Raji (cell line): Measurements from ENCODE around the gene KRT76.

Experiments used
- POLR2A ChIP-seq: IDR thresholded peaks from 2 replicates; pipeline ENCODE4 v1.6.1; 2011; ENCODE audit warnings: low read depth, low read length, control low read depth; ENCODE audit not compliant: insufficient read depth

The KRT76 gene

DNA sequence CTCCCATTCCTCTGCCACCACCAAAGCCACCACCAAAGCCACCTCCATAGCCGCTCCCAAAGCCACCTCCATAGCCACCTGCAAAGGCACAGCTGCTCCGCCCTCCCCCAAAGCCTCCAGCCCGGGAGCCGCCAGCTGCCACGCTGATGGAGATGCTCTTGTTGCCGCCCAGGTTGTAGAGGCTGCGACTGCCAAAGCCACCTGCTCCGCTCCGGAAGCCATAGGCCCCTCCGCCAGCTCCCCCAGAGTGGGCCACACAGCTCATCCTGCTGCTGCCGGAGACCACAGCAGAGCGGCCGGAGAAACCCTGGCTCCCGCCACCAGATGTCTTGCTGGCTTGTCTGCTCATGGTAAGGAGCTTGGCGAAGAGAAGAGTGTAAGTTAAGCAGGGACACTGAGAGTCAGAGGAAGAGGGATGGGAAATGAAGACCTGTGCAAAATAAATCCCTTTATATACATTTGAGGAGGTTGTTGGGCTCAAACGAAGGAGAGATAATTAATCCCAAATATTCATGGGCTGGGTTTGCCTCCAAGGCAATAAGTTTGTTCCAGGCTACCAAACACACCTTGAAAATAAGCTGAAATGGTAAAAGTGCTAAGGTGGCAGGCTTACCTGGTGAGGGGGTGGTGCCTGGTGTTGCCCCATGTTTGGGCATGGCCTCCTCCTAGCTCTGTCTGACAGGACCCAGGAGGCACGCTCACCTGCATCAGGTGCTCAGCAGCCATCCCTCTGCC, 18.7 kb upstream of the KRT76 start, which contains the start of gene KRT3:
Gene KRT3 (minus strand): TSS at position 424 of the 735 bp plus-strand sequence. CDS start 75 bp downstream, at position 349.
- TF ChIP-seq POLR2A = no peak

DNA sequence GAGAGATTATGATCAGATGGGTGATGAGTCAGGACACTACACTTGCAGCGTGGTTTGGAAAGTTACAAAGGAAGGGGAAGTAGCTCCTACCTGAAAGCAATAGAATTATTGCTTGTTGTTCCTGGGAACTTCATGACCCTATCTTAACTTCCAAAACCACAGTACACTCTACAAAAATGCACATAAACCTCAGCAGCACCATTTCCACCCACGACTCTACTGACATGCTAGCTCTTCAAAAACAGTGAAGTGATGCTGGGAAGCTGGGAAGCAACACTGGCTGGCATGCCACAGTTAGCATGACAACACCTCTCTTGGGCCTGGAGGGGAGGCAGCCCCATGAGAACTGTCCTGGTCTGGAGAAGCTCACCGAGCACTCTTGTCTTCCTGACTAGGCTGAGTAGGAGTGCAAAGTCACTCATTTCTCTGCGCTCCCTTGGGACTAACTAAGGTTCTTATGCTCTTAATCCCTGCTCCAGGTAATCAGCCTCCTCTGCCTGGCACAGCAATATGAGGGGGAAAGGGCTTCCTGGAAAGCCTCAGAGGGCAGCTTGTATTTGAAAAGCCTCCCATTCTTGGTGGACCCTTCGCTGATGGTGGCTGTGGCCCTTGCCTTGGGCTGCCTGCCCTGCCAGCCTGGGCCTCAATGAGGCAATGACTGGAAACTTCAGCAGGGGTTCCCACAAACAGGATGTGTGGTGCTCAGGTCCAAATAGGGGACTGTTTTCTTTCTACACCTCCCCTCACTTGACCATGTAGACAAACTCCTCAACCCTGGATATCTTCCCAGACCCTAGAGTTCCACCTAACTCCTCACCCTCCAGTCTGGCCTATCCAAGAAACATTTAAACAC, 17.6 kb upstream of the KRT76 start:
- no peak for TF ChIP-seq POLR2A

DNA sequence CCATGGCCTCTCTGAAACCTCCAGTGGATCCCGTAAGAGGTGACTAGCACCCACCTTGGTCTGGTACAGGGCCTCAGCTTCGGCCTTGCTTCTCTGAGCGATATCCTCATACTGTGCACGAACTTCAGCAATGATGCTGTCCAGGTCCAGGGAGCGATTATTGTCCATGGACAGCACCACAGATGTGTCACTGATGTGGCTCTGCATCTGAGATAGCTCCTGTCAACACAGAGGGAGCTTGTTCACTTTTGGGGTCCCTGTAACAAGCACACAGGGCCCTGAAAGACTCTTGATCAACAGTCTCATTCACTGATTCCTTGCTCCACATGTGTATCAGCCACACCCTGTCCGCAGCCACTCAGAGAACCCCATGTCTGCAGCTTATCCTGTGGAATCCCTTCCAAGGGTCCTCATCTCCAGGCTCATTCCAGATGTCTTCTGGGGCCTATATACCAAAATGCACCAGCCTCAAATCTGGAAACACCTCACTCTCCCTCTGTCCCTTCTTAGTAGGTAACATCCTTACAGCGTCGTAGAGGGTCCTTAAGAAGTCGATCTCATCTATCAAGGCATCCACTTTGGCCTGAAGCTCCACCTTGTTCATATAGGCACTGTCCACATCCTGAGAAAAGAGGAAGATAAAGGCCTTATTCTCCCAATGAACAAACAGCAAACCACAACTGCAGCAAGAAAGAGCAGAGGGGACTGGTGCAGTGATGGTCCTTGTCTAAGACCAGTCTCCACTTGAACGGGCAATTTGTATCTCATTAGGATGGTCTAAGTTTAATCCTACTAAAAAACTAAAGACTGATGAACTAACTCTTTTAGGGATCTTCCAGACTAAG, 15.3 kb upstream of the KRT76 start:
- TF ChIP-seq POLR2A = no peak

DNA sequence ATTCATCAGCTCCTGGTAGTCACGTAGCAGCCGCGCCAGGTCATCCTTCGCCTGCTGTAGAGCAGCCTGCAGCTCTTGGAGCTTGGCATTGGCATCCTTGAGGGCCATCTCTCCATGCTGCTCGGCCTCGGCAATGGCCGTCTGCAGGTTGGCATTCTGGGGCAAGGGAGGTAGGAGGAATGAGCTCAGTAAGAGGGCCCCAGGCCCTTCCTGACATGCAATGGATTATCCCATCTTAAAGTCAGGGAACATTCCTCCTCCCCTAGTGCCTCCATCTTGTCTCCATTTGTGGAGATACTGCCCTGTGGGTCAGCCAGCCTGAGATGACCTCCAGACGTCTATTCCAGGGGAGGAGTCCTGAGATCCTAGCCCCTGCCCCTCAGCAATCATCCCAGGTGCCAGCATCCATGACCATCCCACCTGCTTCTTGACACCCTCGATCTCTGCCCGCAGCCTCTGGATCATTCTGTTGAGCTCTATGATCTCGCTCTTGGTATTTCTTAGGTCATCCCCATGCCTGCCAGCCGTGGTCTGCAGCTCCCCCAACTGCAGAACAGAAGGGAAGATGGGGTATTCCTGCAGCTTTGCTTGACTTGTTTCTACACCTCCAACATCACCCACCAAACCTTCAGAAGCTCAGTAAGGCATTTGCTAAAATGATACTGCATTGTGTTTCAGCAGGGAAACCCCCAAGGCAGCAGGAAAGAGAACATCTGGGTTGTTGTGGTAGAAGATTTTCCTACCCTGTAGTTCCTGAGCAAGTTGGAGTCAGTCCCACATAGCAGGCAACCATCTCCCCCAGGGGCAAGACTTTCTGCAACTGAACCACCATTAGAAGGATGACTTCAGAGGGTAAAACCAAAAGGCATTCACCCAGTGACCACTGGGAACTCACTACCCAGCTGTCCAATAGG, 14.4 kb upstream of the KRT76 start:
- TF ChIP-seq POLR2A = no peak

DNA sequence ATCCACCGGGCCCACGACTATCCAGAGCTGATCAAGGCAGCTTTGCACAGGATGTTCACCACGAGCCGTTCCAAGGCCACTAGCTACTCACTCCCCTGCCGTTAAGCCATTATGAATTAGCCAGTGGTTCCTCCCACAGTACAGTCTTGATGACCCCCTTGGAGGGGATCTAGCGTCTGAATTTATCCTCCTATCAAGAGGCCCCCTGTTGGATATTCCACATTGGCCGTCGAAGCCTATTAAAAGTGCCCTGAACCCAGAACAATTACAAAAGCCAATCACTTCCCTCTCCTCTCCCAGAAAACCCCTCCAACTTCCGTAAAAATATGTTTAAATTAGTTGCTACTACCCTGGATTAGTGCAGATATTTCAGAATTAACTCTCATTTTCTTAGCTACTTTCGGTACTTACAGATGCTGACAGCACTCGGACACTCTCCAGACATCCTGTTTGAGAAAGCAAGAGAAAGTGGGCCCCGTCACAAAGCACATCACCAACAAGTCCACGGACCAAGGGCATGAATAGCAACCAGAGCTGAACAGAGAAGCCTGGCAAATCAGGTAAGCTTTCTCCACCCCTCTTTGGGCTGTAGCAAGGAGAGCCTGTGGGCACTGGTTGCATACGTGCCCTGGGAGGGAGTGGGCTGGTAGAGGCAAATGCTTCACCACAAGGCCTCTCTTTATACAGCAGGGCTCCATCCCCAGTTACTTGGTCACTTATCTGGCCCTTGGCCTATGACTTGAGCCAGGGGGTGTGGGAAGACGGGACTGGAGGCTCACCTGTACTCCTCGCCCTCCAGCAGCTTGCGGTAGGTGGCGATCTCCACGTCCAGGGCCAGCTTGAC, 13.5 kb upstream of the KRT76 start:
- no peak for TF ChIP-seq POLR2A

DNA sequence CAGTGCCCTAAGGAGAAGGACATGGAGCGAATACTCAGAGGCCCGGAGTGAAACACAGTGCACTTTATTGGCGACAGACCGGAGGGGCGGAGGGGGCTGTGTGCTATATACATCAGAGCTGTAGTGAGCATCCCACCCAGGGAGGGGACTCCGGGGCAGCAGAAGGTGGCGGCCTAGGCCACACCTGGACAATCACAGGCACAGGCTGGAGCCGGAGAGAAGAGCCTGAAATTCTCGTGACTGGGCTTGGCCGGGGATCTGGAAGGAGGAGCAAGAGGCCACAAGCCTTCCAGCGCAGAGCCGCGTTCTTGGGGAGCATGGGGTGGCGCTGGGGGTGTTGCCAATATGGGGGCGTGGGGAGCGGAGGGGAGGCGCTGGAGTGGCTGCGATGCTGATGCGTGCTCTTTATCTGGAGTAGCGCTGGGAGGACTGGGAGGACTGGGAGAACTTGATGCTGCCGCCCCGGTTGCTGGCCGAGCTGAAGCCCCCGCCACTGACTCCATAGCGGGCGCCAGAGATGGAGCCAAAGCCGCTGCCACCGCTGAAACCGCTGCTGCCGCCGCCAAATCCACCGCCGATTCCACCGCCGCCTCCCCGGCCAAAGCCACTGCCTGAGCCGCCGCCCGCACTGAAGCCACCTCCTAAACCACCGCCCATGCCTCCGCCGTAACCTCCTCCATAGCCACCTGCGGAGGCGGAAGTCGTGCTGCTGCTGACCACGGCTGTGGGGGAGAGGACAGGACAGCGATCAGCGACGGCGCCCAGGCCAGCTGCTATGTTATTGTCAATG, 12.7 kb upstream of the KRT76 start:
- TF ChIP-seq POLR2A = no peak

DNA sequence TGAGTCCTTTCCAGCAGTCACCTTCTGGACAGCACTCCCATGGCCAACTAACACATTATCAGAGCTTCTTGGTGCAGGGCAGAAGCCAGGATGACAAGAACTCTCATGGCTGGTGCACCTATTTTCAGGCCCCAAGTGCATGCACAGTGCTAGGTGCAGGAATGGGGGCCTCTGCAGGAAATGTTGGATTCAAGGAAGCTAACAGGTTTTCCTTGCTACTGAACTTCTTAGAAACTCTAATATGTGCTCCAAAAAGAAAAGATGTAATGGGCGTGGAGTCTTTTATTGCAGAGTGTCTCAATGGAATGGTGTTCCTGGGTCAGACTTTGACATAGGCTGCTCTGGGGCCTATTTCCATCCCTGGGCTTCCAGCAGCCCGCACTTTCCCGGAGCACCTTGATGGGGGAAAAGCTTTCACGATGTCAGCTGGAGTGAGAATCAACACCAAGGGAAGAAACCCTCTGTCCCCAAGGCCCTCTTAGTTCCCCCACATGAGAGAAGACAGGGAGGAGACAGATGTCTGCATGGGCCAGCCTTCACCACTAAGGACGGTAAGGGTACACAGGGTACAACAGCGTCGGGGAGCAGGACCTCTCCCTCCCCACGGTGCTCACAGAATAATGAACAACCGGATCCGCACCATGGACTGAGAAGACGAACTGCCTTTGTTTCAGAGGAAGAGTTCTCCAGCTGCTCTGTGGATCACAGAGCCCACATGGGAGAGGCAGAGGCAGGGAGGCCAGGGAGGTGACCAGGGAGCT, 11.9 kb upstream of the KRT76 start:
- no peak for TF ChIP-seq POLR2A

DNA sequence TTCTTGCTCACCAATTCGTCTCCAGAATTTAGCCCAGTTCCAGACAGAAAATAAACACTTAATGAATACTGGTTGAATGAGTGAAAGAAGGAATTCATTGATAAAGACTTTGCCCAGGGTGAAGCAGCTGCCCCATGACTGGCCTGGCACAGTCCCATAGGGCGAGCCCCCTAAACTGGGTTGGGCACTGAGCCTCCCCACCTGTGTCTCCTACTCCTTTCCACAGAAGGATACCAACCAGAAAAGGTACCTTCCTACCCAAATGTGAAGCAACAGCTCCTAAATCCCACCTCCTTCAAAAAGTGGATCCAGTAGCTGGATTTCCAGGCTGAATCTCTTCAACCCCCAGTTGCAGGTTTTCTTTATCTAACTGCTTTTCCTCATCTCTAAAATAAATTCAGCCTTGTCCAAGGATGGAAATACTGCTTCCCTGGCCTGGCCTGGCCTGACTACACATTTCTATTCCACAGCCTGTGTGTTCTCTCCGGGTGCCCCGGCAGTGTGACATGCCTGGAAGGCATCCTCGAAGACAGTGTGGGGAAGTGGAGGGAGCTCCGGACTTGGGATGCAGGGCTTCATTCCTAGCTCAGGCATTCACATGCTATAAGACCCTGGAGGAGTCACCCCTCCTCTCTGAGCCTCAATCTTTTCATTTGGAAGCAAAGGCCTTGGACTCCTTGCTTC, 11.2 kb upstream of the KRT76 start:
- no peak for TF ChIP-seq POLR2A

DNA sequence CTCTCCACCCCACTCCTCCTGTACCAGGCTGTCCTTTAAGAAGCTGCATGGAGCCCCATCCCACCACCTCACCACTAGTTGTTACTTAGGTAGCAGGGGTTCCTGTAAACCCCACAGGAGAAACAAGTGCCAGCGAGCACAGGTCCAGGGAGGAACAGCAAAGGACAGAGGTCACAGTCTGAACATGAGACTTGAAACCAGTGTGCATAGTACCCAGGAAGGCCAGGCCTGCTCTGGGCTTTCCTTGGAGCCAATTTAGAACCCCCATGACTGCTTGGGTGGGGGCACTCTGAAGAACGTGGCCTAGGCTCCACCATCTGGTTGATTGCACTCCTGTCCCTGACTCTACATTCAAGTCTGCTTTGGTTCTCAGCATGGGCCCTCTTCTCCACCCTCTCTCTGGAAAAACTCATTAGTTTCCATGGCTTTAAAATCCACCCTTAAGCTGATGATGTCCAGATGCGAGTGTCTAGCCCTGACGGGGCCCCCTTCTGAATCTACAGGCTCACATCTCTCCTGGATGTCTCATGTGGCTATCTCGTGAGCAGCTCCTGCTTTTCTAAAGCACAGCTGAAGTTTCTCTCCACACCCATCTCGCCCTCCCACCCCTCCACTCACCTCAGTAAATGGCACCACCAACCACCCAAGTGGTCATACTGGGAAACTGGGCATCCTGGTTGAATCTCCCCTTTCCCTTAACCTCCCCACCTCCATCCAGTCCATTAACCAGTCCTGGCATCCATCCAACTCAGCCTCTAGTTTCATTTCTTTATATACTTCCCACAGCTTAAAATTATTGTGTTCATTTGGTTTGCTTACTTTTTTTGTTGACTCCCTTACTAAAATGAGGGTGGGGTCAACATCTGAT, 10.4 kb upstream of the KRT76 start:
- no peak for TF ChIP-seq POLR2A

DNA sequence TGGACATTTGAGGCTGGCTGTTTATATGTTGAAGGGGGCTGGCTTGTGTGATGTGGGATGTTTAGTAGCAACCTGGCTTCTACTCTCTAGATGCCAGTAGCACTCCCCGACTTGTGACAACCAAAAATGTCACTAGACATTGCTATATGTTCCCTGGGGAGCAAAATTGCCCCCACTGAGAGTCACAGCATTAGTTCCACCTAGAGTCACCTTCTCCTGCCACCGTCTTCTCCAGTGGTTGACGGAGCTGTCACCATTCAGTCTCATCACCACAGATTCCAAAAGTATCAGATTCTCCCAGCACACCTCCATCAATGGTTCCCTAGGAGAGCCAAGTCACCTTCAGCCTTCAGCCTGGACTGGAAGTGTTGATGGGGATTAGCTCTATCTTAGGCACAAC, 7.8 kb upstream of the KRT76 start:
- TF ChIP-seq POLR2A = no peak
